Stimulated activated CD4-positive, alpha-beta T cell treated with anti-CD3 and anti-CD28 coated beads, Interleukin-15, amount 100 ng/mL, for 1 hour (primary cell): ENCODE results near the gene MIEF1.

Experiments
- DNase-seq, 2 donors: peaks; one replicate each; pipeline ENCODE4 v3.0.0-alpha.2; 2020; ENCODE audit warnings: low read depth in 1 of 2, low spot score in 1 of 2

Gene MIEF1

DNA sequence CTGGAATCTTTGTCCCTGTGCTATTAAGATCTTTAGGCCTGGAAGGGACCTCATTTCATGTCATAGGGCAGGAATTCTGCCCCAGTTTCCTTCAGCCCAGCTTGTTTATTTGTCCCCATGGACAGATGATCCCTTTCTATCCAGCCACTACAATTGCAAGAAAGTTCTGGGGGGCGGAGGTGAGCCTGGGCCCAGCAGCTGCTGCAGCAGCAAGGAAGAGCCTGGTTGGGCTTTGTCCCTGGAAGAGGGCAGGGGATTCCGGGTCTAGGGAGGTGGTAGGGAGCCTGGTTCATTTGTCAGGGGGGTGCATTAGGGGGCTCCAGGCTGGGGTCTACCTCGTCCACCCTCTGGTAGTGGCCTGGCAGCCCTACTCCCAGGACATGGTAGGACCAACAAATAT, 52.1 kb downstream of the MIEF1 start:
- no peak for DNase-seq

DNA sequence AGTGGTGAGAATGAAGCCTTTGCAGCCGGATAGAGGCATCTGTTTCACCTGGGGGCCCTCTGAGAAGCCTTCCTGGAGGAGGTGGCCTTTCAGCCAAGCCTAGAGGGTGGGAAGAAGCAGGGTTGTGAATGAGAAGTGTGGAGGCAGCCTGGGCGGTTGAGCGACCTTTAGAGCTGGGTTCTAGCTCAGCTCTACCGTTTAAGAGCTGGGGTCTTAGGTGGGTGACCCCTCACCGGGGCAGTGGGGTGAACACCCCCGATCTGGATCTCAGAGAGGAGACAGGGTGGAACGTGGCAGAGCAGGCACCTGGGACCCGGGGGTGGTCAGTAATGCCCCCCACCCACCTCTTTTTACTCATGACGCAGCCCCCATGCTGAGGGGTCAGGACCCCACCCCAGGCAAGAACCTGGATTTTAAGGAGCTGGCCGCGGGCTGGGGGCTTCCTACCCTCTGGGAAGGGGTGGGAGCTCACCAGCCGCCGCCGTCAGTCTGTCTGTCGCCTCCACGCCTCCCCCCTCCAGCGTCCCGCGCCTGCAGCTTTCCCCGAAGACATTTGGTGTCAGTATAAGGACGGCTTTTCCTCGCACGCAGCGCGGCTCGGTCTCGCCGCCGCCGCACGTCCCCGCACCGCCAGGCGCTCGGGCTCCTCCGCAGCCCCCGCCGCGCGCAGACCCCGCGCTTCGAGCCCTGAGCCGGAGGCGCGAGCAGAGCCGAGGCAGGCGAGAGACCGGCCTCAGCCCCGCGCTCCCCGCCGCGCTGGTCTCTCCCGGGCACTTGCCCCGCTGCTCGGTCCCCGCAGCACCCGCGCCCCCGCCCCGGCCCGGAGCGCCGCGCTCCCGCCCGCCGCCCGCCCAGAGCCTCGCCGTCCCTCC, 55.1 kb downstream of the MIEF1 start:
- peak; percentile 21 to 46 for DNase-seq

DNA sequence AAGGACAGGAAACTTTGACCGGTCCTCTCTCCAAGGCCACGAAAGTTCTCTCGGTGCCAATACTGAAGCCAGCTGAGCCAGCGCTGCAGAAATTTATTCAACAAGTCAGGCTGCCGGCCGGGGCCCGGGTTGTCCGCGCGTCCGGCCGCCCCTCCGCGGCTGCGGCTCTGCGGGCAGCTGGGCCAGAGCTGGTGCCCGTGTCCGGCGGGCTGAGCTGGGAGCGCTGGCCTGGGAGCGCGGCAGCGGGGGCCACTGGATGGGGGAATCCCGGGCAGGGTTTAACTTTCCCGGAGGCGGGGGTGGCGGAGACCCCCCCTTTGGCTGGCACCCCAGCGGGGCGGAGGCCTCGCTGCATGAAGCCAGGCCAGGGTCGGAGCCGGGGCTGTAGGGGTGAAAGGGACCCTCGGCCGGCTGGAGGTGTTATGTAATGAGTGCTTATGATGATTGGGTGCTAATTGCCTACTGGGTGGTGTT, 56.2 kb downstream of the MIEF1 start:
- no peak for DNase-seq

DNA sequence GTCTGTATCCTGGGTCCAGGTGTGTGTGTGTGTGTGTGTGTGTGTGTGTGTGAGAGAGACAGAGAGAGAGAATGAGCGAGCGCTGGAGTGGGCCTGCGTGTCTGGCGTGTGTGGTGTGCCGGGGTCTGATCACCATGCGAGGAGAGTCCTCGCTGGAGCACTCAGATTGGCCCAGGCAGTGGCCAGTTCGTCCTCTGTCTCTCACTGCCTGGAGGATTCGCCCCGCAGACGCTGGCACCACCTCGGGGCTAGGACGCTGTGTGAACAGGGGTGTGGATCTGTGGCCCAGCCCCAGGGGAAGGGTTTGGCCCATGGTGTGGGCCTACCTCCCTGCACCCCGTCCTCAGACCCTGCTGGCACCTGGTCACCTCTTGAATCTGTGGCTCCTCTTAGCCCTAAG, 56.9 kb downstream of the MIEF1 start:
- DNase-seq = no peak

DNA sequence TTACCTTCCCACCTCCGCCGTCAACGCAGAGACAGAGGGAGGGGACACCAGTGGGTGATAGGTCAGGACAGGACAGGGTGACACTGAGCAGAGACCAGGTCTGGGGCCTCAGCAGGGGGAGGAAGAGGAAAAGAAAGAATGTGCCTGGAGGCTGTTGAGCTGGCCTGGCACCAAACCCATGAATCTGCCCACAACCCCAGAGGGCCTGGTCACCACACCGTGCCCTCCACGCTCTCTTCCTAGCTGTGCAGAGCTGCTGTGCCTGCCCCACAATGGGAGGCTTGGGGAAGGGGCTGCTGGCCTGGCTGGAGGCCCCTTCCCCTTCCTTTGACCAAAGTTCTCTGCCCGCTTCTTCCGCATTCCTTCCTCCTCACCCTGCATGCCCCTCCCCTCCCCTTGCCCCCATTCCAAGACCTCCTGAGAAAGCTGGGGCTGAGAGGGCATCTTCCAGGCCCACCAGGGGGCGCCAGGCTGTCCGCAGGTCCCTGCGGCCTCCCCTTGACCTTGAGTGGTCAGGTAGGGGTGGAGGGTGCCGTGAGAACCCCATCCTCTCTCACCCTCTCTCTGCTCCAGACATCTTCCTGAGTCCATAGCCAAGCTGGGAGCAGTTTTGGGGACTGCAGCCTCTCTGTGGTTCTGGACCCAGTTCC, 57.5 kb downstream of the MIEF1 start:
- DNase-seq = no peak

DNA sequence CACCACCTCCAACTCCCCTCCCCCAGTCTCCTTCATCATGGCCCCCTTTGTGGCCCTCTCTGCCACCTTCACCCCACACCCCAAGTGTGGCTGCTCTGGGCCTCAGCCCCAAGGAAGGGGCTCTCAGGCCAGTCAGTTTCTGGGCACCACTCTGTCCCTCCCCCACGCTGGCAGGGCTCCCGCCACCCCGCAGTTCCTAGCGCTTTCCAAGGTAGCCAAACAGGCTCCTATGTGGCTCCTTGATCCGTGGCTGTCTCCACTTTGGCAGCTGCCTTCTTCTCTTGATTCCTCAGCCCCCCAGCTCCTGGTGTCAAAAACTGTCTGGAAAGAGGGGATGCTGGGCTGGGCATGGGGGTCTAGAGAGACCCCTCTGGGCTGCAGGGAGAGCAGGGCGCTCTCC, 58.0 kb downstream of the MIEF1 start:
- DNase-seq = no peak

DNA sequence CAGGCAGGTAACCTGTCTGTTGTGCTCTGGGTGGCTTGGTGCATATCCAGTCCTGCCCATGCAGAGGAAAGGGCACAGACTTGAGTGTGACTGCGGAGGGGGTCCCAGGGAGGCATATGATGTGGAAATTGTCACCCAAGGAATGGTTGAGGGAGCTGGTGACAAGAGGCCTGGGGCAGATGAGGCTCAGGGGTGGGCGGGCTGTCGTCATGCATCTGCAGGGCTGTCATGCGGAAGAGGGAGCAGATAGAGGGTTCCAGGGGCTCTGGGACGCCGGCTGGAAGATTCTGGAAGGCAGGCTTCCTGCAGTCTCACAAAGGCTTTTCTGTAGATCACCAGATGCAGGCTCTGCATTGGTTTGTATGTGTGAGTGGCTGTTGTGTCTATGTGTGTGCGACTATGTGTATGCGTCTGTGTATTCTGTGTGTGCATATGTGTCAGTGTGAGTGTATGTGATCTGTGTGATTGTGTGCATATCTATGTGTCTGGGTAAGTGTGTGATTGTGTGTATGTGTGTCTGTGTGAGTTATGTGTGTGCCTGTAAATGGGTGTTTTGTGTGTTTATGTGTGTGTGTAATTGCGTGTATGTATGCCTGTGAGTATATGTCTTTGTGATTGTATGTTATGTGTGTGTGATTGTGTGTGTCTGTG, 60.9 kb downstream of the MIEF1 start:
- no peak for DNase-seq

DNA sequence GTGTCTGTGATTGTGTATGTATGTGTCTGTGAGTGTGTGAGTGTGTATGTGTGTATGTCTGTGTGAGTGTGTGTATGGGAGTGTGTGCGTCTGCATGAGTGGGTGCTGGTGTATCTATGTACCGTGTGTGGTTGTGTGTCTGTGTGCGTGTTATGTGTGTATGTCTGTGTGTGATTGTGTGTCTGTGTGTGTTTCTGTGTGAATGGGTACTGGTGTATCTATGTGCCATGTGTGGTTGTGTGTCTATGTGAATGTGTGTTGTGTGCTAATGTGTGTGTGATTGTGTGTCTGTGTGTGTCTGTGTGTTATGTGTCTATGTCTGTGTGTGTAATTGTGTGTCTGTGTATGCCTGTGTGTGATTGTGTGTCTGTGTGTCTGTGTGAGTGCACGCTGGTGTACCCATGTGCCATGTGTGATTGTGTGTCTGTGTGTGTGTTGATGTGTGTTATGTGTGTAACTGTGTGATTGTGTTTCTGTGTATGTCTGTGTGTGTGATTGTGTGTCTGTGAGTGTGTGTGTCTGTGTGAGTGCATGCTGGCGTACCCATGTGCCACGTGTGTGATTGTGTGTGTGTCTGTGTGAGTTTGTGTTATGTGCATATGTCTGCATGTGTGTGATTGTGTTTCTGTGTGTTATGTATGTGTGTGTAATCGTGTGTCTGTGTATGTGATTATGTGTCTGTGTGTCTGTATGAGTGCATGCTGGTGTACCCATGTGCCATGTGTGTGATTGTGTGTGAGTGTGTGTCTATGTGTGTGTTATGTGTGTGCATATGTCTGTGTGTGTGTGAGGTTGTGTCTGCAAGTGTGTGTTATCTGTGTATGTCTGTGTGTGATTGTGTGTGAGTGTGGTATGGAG, 61.7 kb downstream of the MIEF1 start:
- no peak for DNase-seq

DNA sequence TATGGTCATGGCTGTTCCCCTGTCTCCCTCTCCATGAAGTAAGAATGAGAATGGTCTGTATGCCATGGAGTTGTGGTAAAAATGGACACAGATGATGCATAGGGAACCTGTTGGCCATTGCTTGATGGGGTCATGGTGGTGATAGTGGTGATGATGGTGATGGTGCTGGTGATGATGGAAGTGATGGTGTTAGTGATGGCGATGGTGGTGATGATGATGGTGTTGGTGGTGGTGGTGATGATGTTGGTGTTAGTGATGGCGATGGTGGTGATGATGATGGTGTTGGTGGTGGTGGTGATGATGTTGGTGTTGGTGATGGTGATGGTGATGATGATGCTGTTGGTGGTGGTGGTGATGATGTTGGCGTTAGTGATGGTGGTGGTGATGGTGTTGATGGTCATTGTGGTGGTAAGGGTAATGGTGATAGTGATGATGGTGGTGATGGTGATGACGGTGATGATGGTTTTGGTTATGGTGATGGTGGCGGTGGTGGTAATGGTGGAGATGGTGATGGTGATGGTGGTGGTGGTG, 63.4 kb downstream of the MIEF1 start:
- DNase-seq = no peak

DNA sequence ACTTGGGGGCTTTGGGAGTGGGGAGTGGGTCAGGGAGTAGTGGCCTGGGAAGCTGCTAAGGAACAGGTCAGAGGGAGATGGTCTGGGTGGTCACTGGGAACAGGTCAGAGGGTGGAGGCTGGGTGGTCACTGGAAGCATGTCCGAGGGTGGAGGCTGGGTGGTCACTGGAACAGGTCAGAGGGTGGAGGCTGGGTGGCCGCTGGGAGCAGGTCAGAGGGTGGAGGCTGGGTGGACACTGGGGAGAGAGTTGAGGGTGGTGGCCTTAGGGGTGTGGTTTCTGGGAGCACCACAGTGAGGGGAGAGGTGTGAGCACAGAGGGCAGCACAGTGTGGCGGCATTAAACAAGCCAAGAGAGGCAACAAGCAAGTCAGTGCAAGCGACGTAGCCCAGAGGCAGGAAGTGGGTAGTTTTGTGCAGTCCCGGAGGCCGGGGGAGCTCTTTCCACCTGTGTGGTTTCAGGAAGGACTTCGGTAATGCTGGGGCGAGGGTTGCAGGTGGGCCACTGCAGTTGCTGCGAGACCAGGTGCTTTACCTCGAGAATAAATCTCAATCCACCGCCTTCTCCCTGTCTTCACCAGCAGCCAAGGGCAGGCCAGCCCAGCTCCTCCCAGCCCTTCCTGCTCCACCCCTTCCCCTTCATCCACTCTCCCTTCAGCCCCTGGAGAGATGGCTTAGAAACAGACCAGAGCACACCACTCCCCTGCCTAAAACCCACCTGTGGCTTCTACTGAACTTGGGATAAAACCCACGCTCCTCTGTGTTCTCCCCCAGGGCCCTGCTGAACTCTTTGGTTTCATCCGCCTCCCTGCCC, 65.3 kb downstream of the MIEF1 start:
- DNase-seq = peak; percentile 7 to 18
